Mucosa of descending colon (tissue), 3 donors: ENCODE measurements around the gene SNX1. TPM values are rescaled to one million over a fixed set of nuclear protein-coding genes. Genes with fewer than 3 reads are reported as not detected.

Source experiments
- ATAC-seq: fragments of 200-7000 bp; cut with Tn5 transposase; one replicate; pipeline ENCODE4 v1.9.1; 2020; ENCODE audit warnings: mild to moderate bottlenecking, moderate library complexity
- DNase-seq, 3 donors: peaks; one replicate each; pipeline ENCODE4 v3.0.0-alpha.2; 2020
- H3K36me3 ChIP-seq: fragments of 200-600 bp; one replicate; pipeline ENCODE4 v1.8.0; 2021; ENCODE audit warnings: low read depth, mild to moderate bottlenecking
- H3K4me1 ChIP-seq: fragments of 200-600 bp; one replicate; pipeline ENCODE4 v1.8.0; 2021; ENCODE audit warnings: low read depth, mild to moderate bottlenecking
- H3K4me3 ChIP-seq: fragments of 200-600 bp; one replicate; pipeline ENCODE4 v1.8.0; 2021; ENCODE audit warnings: mild to moderate bottlenecking
- H3K9me3 ChIP-seq: fragments of 200-600 bp; one replicate; pipeline ENCODE4 v1.8.0; 2021; ENCODE audit warnings: mild to moderate bottlenecking
- CTCF ChIP-seq: fragments of 200-600 bp; IDR thresholded peaks from one replicate; pipeline ENCODE4 v1.8.0; 2022; ENCODE audit warnings: antibody characterized with exemption, mild to moderate bottlenecking
- intact Hi-C, 2 donors: fragments of 100-400 bp; cut with DNase I in 1 of 2; cut with micrococcal nuclease in 1 of 2; formaldehyde crosslinking; loops; one replicate each; pipeline versions ENCODE4 v1.11.0 to v1.11.1; 2022; cut with DNase I, micrococcal nuclease
- total RNA-seq, 3 donors: library from RNA; stranded (reverse); fragmentation: NEBNext Ultra II Directional in 2 of 3; extraction: Animal tissue kit (Norgen Biotek cat#: 25700) in 2 of 3; gene quantifications; one replicate each; pipeline versions ENCODE4 v1.2.1 to v1.2.4, GENCODE V29; 2021 to 2023
- donor health status: DM: no; HTN: no; CAD: no; lungs with moderate emphysema.
- donor health status: DM: no; HTN: no; CAD: no.
- donor health status: DM: no; HTN: yes; CAD: no.

The SNX1 gene
- total RNA-seq, 3 donors from 2014 or later: 110 to 122 (median 118) TPM

- Histone ChIP-seq H3K9me3 (no peaks in the 10 kb centered on the region), H3K4me1 (peaks cover 7% of the 10 kb centered on the region), H3K36me3 (no peaks in the 10 kb centered on the region), H3K4me3 (no peak overlapping the region)
- intact Hi-C loops: no loop called here
- DNase-seq: no peak
- TF ChIP-seq CTCF: no peak
- no peak for ATAC-seq
Observed at GRCh38 chr15:64146520-64146884, 50.7 kb downstream of the SNX1 start.

DNA sequence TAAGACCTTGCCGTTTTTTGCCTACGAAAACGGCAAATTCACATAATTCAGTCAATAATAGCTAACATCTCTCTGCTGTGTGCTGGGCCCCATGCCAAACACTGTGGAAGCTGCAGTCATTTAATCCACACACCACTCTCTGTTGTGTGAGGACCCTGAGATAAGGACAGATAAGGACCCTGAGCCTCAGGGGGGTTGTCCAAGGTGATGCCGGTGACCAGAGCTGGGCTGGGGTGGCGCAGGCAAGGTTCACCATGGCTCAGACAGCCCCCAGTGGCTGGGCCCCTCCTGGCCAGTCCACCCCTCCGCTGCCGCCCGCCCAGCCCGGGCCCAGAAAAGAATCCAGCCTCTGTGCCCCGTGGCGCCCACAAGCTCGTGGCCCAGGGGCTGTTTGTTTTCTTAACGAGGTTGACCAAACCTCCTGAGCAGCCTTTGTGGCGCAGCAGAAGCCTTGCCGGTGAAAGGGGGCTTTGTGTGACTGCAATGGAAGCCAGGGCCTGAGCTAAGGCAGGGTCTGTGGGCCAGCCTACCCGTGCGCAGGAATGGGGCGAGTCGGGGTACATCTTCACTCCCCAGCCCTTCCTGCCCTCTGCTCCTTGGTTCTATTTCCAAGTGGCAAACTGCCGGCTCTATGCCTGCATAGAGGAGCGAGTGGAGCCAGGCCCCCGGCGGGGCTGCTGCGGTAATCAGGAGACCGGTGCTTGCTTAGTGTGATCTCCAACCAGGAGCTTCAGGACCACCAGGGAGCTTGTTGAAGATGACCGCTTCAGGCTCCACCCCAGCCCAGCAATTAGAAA lies 51.3 kb downstream of the SNX1 start:
- DNase-seq (no peak), ATAC-seq (no peak)
- intact Hi-C loops: no loop called here
- peaks cover 13% of the 10 kb centered on the region for H3K4me1 ChIP-seq
- no peak for TF ChIP-seq CTCF
- no peaks in the 10 kb centered on the region for H3K9me3 ChIP-seq
- no peaks in the 10 kb centered on the region for H3K36me3 ChIP-seq
- no peak overlapping the region for H3K4me3 ChIP-seq

DNA sequence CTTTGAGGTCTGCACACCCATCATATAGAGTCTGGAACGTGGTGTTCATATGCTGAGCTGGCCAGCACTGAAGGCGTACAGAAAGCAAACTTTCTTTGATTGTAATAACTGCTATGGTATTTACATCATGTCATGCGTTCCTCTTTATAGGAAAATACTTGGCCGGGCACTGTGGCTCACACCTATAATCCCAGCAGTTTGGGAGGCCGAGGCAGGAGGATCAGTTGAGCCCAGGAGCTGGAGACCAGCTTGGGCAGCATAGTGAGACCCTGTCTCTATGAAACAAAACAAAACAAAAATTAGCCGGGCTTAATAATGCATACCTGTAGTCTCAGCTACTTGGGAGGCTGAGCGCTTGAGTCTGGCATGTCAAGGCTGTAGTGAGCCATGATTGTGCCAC lies 52.4 kb downstream of the SNX1 start:
- DNase-seq: no peak
- H3K4me1 ChIP-seq: peaks cover 23% of the 10 kb centered on the region
- ATAC-seq: no peak
- intact Hi-C loops: no loop called here
- H3K36me3 ChIP-seq: no peaks in the 10 kb centered on the region
- no peak overlapping the region for H3K4me3 ChIP-seq
- H3K9me3 ChIP-seq: no peaks in the 10 kb centered on the region
- no peak for TF ChIP-seq CTCF

DNA sequence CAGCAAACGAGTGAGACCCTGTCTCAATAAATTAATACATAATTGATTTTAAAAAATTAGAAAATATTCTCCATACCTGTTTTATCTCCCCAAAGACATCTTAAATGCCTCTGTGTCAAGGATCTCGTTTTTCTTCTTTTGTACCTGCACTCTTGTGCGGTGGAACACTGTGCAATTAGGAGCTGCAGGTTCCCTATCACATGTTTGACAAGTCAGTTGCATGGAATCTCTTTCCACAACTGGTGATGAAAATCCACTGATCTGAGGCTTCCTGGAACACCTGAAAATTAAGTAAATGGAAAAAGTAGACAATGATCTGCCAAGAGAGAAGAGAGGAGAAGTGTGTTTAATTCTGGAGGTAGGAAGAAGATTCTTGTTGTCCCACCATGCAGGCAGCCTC lies 52.8 kb downstream of the SNX1 start:
- intact Hi-C loops: no loop called here

DNA sequence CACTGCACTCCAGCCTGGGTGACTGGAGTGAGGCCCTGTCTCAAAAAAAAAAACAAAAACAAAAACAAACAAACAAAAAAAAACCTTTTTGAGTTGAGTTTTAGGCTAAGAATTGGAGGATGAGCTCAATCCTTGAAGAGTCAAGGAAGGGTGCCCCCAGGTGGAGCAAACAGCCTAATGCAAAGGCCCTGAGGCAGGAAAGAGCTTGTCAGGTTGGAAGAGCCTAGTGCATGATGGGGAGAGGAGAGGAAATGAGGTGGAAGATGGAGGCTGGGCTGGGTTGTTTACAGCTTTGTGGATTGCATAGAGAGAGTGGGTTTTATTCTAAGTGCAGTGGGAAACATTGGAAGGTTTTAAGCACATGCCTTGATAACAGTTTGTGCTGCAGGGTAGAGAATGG lies 53.6 kb downstream of the SNX1 start:
- Histone ChIP-seq H3K36me3 (no peaks in the 10 kb centered on the region), H3K4me3 (no peak overlapping the region), H3K4me1 (peaks cover 24% of the 10 kb centered on the region), H3K9me3 (no peaks in the 10 kb centered on the region)
- no peak for ATAC-seq
- TF ChIP-seq CTCF: no peak
- intact Hi-C loops: no loop called here
- no peak for DNase-seq

More for the DNA sequence above, 52.8 kb downstream of the SNX1 start:
- TF ChIP-seq CTCF: no peak
- no peak overlapping the region for H3K4me3 ChIP-seq
- no peaks in the 10 kb centered on the region for H3K36me3 ChIP-seq
- H3K4me1 ChIP-seq: peaks cover 24% of the 10 kb centered on the region
- no peaks in the 10 kb centered on the region for H3K9me3 ChIP-seq
- no peak for DNase-seq
- no peak for ATAC-seq
